22Rv1 (cell line): ENCODE results near the gene PECR.

Experiments used
- CTCF ChIP-seq: fragments of 450-650 bp; IDR thresholded peaks from 2 replicates; pipeline ENCODE4 v1.5.1; 2017; ENCODE audit warnings: mild to moderate bottlenecking
- ZFX ChIP-seq: fragments of 450-650 bp; IDR thresholded peaks from 2 replicates; pipeline ENCODE4 v1.6.1; 2017; ENCODE audit warnings: antibody characterized with exemption, borderline replicate concordance

- TF ChIP-seq CTCF, result no peak
- TF ChIP-seq ZFX, result no peak
Measured at GRCh38 chr2:216051350-216051749, 30.3 kb downstream of the PECR start.
